AG09319 (cell line): Measurements from ENCODE around the gene TNF.

Experiments
- DNase-seq: peaks from one replicate; pipeline ENCODE4 v3.0.0-alpha.2; 2010; ENCODE audit warnings: low read depth; ENCODE audit errors: extremely low read depth
- TF ChIP-seq, protein P1 (sequence below): IDR thresholded peaks from 2 replicates; pipeline ENCODE4 v1.5.1; 2011; ENCODE audit warnings: low read depth, mild to moderate bottlenecking, inconsistent platforms, low read length, moderate library complexity

Gene TNF

DNA sequence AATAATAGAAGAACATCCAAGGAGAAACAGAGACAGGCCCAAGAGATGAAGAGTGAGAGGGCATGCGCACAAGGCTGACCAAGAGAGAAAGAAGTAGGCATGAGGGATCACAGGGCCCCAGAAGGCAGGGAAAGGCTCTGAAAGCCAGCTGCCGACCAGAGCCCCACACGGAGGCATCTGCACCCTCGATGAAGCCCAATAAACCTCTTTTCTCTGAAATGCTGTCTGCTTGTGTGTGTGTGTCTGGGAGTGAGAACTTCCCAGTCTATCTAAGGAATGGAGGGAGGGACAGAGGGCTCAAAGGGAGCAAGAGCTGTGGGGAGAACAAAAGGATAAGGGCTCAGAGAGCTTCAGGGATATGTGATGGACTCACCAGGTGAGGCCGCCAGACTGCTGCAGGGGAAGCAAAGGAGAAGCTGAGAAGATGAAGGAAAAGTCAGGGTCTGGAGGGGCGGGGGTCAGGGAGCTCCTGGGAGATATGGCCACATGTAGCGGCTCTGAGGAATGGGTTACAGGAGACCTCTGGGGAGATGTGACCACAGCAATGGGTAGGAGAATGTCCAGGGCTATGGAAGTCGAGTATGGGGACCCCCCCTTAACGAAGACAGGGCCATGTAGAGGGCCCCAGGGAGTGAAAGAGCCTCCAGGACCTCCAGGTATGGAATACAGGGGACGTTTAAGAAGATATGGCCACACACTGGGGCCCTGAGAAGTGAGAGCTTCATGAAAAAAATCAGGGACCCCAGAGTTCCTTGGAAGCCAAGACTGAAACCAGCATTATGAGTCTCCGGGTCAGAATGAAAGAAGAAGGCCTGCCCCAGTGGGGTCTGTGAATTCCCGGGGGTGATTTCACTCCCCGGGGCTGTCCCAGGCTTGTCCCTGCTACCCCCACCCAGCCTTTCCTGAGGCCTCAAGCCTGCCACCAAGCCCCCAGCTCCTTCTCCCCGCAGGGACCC lies 981 bp upstream of the TNF start:
- TF ChIP-seq, protein P1, sequence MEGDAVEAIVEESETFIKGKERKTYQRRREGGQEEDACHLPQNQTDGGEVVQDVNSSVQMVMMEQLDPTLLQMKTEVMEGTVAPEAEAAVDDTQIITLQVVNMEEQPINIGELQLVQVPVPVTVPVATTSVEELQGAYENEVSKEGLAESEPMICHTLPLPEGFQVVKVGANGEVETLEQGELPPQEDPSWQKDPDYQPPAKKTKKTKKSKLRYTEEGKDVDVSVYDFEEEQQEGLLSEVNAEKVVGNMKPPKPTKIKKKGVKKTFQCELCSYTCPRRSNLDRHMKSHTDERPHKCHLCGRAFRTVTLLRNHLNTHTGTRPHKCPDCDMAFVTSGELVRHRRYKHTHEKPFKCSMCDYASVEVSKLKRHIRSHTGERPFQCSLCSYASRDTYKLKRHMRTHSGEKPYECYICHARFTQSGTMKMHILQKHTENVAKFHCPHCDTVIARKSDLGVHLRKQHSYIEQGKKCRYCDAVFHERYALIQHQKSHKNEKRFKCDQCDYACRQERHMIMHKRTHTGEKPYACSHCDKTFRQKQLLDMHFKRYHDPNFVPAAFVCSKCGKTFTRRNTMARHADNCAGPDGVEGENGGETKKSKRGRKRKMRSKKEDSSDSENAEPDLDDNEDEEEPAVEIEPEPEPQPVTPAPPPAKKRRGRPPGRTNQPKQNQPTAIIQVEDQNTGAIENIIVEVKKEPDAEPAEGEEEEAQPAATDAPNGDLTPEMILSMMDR = no peak
- no peak for DNase-seq

DNA sequence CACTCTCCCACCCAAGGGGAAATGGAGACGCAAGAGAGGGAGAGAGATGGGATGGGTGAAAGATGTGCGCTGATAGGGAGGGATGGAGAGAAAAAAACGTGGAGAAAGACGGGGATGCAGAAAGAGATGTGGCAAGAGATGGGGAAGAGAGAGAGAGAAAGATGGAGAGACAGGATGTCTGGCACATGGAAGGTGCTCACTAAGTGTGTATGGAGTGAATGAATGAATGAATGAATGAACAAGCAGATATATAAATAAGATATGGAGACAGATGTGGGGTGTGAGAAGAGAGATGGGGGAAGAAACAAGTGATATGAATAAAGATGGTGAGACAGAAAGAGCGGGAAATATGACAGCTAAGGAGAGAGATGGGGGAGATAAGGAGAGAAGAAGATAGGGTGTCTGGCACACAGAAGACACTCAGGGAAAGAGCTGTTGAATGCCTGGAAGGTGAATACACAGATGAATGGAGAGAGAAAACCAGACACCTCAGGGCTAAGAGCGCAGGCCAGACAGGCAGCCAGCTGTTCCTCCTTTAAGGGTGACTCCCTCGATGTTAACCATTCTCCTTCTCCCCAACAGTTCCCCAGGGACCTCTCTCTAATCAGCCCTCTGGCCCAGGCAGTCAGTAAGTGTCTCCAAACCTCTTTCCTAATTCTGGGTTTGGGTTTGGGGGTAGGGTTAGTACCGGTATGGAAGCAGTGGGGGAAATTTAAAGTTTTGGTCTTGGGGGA lies 754 bp downstream of the TNF start:
- DNase-seq = no peak
- TF ChIP-seq, protein P1 = no peak

DNA sequence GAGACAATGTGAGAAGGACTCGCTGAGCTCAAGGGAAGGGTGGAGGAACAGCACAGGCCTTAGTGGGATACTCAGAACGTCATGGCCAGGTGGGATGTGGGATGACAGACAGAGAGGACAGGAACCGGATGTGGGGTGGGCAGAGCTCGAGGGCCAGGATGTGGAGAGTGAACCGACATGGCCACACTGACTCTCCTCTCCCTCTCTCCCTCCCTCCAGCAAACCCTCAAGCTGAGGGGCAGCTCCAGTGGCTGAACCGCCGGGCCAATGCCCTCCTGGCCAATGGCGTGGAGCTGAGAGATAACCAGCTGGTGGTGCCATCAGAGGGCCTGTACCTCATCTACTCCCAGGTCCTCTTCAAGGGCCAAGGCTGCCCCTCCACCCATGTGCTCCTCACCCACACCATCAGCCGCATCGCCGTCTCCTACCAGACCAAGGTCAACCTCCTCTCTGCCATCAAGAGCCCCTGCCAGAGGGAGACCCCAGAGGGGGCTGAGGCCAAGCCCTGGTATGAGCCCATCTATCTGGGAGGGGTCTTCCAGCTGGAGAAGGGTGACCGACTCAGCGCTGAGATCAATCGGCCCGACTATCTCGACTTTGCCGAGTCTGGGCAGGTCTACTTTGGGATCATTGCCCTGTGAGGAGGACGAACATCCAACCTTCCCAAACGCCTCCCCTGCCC lies 1.7 kb downstream of the TNF start:
- no peak for DNase-seq

DNA sequence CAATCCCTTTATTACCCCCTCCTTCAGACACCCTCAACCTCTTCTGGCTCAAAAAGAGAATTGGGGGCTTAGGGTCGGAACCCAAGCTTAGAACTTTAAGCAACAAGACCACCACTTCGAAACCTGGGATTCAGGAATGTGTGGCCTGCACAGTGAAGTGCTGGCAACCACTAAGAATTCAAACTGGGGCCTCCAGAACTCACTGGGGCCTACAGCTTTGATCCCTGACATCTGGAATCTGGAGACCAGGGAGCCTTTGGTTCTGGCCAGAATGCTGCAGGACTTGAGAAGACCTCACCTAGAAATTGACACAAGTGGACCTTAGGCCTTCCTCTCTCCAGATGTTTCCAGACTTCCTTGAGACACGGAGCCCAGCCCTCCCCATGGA lies 2.2 kb downstream of the TNF start:
- TF ChIP-seq, protein P1 = no peak
- DNase-seq = no peak

More for the DNA sequence above, 1.7 kb downstream of the TNF start:
- TF ChIP-seq, protein P1 = no peak

DNA sequence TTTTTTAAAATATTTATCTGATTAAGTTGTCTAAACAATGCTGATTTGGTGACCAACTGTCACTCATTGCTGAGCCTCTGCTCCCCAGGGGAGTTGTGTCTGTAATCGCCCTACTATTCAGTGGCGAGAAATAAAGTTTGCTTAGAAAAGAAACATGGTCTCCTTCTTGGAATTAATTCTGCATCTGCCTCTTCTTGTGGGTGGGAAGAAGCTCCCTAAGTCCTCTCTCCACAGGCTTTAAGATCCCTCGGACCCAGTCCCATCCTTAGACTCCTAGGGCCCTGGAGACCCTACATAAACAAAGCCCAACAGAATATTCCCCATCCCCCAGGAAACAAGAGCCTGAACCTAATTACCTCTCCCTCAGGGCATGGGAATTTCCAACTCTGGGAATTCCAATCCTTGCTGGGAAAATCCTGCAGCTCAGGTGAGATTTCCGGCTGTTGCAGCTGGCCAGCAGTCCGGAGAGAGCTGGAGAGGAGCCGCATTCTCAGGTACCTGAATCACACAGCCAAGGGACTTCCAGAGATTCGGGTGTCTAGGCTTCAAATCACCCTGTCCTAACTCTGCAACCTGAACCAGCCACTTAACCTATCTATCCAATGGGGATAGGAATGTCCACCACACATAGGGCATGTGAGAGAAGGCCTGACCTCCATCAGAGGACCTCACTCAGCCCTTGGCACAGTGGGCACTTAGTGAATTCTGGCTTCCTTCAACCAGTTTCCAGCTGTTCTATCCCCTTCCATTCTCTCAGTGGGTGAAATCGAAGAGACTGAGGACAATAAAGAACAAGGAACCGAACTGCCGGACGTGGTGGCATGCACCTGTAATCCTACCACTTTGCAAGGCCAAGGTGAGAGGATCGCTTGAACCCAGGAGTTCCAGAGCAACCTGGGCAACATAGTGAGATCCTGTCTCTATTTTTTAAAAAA lies 3.1 kb downstream of the TNF start:
- no peak for DNase-seq
- TF ChIP-seq, protein P1 = no peak

DNA sequence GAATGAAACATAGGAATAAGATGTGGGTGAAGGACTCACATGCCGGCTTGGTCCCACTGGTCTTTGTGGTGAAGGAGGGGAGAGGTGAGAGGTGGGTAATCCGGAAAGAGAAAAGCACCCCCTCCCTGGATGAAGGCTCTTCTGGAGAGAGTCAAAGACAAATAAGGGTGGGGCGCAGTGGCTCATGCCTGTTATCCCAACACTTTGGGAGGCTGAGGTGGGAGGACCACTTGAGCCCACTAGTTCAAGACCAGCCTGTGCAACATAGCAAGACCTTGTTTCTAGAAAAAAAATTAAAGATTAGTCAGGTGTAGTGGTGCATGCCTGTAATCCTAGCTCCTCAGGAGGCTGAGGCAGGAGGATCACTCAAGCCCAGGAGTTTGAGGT lies 3.7 kb downstream of the TNF start:
- TF ChIP-seq, protein P1 = no peak
- no peak for DNase-seq
